ENCODE results near the gene CBFA2T3.
A peak's percentile ranks its signal among the peaks of the same experiment; 100 is the strongest.

CBFA2T3 gene

DNA sequence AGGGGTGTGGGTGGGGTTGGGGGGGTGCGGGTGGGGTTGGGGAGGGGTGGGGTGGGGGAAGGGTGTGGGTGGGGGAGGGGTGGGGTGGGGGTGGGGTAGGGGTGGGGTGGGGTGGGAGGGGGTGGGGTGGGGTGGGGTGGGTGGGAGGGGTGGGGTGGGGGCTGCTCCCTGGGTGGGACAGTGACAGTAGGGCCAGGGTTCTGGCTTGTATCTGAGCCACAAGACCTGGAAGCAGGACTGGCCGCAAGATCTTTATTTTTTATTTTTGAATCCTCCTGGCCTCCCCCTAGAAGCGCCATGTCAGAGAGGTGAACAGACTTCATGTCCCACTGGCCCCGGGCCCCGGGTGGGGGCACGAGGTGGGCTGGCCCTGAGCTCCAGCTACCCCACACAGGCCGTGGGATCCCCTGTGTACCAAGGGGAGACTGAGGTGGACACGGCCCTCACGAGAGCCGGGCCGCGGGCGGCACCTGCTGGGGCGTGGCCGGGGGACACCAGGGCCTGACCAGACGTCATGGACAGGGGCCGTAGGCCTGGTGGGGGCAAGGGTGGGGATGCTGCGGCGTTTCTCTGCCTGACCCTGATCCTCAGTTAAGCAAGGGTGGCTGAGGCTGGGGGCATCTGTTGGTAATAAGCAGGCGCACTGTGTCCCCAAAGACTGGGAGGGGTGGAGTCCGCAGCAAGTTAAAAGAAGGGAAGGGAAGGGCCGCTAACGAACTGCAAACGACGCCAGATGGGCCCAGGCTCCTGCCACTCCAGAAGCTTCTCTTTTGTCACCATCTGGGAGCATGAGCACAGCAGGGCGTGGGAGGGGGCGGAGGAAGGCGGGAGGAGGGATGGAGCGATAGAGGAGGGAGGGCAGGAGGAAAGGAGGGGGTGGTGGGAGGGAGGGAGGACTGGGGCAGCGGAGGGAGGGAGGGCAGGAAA is 88.3 kb downstream of the CBFA2T3 start:
- no peak for DNase-seq (ENCODE audit: low read depth)

DNA sequence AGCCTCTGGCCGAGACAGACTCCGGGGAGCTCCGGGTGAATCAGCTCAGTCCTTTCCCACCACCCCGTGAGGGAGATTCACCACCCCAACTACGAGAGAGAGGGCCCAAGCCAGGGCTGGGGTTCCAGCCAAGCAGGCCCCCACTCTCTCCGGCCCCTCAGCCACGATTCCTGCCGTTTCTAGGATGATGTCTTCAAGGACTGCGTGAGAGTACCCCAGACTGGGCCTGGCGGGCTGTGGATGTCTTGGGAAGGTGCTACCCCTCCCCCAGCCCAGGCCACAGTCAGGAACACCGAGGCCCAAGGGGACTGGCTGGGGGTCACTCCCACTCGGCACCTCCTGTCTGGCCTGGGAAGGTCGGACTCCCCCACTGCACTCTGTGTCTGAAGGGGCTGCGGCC is 89.0 kb downstream of the CBFA2T3 start:
- DNase-seq (ENCODE audit: low read depth) = no peak

DNA sequence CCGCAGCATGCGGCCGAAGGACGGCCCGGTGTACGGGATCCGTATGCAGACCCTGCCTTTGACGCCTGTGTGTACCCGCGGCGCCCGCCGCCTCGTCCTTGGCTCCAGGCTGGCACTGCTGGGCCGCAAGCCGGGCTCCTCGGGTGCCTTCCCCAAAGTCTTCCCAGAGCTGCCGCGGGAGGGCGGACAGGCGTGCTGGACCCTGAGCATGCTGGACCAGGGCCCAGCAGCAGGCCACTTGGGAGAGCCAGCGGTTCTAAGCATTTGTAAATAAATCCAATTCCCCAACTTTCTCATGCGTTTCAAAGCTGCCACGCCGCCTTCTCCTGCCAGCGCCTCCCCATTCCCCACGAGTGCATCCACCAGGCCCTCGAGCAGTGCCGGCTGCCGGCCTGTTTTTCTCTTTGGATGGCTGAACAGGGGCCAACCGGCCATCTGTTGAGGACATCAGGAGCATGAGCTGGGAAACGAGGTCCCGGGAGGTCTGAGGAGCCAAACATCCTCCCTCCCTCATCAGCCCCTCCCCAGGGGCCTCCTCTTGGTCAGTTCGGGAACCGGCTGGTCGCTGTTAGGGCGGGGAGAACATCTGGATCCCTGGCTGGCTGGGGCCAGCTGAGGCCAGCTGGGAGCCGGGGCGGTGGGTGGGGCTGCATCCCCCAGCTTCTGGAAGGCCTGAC is 90.0 kb downstream of the CBFA2T3 start:
- DNase-seq (ENCODE audit: low read depth) = peak; percentile 21

DNA sequence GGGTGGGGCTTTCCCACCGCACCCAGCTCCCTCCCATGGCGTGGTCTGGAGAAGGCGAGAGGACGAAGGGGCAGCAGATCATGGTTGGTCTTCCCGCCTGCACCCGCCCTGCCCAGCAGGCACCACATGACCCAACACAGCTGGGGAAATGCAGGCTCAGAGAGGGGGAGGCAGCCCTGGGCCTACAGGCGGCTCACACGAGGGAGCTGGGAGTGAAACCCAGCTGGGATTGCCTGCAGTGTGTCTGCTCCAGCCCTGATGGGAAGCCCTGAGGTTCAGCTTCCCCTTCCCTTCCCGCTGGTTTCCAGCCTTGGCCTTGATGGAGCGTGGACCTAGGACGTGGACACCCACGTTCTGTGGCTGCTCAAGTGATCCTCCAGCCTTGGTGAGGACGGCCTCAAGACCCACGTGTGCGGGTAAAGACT is 90.6 kb downstream of the CBFA2T3 start:
- DNase-seq (ENCODE audit: low read depth) = no peak

DNA sequence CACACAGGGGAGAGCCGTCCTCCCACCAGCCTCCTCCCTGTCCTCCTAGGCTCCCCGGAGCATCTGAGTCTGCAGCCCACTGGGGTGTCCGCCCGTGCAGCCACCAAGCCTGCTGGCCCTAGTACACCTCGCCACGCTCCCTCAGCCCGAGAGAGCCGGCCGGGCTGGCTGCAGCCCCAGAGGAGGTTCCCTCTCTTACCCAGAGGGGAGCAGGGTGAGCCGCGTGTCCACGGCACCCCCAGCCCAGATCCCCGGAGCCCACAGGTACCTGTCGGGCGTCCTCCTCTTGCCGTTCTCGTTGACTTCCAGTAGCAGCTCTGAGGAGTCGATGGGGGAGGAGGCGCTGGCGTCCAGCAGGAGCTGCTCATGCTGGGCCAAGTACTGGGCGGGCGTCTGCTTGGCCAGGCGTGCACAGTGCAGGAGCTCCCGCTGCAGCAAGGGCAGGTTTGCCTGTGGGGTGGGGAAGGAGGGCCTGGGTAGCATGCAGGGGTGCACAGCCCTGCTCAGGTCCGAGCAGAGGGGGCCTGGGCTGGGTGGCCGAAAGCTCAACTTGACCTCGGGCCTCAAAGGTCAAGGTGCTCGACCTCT is 91.2 kb downstream of the CBFA2T3 start:
- no peak for DNase-seq (ENCODE audit: low read depth)

DNA sequence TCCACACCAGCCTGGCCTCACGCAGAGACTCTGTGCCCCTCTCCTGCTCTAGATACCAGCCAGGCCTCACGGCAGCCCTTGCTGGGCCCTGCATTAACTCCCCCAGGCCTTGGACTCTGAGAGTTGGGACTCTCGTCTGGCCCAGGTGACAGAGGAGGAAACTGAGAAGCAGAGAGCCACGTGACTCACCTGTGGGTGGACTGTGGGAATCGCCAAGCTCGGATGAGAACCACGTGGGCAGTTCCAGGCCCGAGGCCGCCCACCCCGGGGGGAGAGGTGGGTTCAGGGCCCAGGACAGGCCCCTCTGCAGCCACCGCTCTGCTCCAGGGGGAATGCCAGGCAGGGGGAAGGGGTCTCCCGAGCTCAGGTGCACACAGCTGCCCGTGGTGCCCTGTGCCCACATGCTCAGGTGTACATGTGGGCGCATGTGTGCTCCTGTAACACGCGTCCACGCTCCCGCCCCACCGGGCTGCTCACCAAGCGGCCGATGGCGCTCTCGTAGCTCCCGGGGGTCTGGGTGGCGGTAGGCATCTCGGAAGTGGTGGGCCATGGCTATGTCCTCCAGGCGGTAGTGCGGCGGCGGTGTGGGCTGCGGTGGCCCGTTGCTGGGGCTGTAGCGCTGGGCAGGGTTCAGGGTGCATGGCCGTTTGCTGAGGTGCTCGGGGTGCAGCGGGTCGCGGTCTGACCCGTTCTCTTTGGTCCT is 92.3 kb downstream of the CBFA2T3 start:
- no peak for DNase-seq (ENCODE audit: low read depth)

DNA sequence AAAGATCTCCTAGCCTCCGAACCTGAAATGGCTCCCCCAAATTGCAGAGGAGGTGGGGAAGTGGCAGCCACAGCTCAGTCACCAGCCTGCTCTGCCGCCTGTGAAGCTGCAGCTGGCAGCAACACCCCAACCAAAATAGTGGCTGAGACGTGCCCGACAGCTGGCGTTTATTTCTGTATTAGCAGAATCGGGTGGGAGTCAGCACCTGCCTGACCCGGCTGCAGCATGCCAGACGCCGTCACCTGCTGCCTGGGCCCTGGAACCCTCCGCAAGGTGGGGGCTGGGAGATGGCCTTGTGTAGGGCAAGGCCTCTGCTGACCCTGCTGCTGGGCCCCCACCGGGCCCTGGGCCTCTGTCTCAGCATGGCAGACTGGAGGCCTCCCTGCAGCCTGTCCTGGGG is 93.1 kb downstream of the CBFA2T3 start:
- no peak for DNase-seq (ENCODE audit: low read depth)

DNA sequence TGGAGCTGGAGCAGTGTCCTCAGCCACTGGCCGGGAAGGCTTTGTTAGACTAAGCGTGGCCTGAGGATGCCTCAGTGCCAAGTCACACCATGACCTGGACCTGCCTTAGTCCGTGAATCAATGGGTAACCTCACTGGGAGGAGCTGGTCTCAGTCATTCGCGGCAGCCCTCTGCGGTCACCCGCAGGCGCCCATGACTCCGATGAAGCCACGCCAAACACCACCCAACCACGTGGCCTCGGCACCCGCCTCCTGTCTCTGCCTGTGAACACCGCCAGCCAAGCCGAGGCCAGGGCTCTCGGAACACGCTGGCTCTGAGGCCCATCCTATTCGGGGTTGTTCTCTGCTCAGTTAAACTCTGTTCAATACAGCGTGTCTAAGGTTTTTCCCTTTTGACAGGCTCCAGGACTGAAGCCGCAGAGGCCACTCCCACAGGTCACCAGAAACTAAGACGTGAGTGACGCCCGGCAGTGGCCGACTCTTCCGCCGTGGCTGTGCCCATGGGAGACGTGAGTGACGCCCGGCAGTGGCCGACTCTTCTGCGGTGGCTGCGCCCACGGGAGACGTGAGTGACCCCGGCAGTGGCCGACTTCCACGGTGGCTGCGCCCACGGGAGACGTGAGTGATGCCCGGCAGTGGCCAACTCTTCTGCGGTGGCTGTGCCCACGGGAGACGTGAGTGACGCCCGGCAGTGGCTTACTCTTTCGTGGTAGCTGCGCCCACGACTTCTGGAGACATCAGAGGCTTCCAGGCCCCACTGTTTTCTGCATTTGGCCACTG is 93.7 kb downstream of the CBFA2T3 start:
- no peak for DNase-seq (ENCODE audit: low read depth)

DNA sequence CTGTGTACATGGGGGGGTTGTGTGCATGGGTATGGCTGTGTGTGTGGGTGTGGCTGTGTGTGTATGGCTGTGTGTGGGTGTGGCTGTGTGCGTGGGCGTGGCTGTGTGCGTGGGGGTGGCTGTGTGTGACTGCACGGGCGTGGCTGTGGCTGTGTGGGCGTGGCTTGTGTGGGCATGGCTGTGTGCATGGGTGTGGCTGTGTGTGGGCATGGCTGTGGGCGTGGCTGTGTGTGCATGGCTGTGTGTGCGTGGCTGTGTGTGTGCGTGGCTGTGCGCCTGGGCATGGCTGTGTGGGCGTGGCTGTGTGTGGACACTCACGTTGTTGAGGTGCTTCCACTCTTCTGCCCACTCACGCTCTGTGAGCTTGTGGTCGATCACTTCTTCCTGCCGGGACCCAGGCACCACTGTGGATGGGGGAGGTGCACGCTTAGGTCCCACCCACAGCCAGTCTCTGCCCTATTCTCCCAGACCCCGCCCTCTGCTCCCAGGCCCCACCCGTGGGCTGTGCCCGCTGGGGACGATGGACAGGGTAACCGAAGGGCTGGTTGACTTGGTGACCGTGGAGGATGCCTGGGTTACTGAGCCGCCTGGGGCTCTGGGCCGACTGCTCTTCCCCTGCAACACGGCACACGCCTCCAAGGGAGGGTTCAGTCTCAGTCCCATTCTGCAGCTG is 94.5 kb downstream of the CBFA2T3 start:
- DNase-seq (ENCODE audit: low read depth) = no peak

DNA sequence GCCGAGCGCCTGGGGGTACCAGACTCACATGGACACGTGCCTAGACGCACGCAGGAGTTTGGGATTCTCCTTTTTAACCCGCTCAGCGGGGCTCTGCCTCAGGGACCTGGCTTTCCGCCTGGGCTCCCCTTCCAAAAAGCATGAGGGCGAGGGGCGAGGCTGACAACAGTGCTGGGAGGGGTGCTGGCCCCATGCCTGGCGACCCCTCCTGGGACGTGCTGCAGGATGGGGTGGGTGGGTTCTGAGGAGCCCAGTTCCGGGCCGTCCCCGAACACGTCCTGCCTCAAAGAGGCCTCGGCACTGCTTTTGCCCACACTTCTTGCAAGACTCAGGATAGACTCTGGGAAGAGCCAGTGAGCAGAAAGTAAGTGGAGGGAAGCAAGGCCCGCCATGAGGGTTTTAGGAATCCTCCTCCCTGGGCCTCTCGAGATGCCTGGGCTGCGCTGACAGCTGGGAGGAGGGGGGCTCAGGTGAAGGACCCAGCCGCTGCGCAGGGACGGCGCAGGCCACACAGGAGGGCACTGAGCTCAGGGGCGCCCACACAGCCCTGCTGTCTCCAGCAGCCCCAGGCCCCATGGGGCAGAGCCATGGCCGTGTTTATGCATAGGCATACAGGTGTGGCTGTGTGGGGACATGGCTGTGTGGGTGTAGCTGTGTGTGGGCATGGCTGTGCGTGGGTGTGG is 95.2 kb downstream of the CBFA2T3 start:
- DNase-seq (ENCODE audit: low read depth) = no peak

DNA sequence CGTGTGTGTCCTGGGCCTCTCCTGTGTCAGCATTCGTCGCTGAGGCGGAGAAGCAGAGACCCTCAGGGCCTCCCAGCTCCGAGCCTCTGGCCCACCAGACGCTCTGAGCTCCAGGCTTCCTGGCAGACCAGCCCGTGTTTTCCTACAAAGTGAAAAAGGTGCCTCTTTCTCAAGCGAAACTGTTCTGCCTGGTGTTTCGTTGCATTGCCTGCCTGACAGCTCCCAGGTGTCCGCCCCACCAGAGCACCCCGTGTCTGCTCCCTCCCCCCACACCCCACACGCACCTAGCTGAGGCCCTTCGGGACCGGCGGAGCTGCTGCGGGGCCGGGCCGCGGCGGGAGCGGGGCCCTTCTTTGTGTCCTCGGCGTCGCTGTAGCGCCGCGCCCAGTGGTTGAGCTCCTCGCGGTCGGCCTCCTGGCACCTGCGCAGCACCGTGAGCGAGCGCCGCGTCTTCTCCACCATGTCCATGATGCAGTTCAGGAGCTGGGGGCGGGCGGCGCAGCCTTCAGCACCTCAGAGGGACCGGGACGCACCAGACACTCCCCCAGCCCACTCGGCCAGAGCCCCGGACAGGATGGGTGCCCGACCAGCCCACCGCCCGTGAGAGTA is 95.9 kb downstream of the CBFA2T3 start:
- DNase-seq (ENCODE audit: low read depth) = no peak

DNA sequence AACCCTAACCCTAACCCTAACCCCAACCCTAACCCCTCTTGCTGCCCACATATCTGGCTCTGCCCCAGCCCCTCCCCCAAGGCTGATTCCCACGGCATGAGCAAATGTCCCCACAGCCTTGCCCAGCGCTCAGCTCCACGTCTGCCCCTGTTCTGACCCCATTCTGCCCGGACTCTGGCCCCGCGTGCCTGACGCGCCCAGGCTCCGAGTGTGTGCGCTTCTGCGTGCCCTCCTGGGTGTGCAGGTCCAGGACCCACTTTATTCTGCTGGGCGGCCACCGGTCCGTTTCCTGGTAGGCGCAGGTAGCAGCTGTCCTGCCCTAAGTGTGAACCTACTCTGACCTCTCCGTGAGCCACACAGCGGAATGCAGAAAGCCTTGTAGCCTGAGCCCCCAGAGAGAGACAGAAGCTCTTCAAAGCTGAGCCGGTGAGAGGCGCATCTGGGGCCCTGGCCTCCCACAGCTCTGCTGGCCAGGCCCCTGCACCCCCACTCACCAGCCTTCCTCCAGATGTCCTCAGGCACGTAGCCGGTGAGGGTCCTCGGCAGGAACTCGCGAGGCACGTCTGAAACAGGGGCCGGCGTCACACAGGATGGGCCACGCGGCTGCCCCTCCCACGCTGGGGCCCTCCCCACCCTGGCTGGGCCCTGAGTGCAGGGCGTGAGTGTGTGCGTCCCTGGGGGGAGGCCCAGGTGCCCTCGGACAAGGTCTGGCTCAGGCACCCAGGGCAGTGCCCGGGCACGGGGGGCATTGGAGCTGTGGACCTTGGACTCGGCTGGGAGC is 96.6 kb downstream of the CBFA2T3 start:
- DNase-seq (ENCODE audit: low read depth) = no peak

DNA sequence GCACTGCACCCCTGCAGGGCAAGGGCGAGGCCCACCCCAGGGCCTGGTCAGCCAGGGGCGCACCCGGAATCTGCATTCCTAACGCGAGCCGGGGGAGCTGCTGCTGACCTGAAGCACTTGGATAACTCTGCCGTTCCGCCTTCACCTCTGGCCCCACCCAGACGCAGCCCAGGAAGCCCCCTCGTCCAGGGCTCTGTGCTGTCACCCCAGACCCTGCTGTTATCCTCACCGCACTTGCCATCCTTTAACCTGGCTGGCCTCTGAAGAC is 97.3 kb downstream of the CBFA2T3 start:
- no peak for DNase-seq (ENCODE audit: low read depth)

DNA sequence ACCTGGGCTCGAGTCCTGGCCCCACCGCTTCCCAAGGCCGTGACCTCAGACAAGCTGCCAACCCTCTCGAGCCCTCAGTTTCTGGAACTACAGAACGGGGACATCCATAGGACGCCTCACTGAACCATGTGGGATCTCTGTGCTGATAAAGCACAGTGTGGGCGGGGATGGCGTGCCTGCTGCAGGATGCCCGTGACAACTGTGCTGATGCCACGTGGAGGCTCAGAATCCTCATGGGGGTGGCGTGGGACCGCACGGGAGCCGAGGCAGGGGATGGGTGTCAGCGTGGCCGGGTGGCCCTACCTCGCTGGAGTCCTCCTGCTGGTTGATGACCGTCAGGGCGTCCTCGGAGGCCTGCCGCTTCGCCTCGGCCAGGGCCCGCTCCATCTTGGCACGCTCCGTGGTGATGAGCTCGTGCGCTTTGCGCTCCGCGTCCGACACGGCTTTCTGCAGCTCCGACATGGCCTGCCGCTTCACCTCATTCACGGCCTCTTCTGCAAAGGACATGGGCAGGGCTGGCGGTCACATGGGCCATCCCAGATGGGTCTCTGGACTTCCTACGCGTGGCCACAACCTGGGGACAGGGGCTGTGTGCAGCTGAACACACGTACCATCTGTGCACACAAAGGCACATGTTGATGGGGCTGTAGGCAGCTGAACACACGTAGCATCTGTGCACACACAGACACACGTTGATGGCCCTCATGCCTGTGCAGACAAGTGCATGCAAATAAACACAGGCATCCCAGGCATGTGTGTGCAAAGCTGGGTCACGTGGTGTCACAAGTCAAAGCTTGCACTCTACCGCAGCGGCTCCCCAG is 97.8 kb downstream of the CBFA2T3 start:
- no peak for DNase-seq (ENCODE audit: low read depth)

DNA sequence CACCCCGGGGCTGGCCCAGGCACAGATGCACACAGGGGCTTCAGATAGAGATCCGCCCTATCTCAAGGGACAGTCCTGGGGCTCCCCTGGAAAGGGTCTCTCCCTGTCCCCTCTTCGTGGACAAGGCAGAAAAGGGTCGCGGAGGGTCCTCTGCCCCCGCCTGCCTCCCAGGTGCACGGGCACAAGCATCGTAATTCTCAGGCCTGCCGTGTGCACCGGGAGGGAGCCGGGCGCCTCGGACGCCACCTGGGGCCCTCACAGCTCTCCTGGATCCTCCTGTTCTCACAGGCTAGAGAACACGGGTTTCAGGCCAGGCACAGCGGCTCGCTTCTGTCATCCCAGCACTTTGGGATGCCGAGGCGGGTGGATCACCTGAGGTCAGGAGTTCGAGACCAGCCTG is 98.7 kb downstream of the CBFA2T3 start:
- DNase-seq (ENCODE audit: low read depth) = no peak

DNA sequence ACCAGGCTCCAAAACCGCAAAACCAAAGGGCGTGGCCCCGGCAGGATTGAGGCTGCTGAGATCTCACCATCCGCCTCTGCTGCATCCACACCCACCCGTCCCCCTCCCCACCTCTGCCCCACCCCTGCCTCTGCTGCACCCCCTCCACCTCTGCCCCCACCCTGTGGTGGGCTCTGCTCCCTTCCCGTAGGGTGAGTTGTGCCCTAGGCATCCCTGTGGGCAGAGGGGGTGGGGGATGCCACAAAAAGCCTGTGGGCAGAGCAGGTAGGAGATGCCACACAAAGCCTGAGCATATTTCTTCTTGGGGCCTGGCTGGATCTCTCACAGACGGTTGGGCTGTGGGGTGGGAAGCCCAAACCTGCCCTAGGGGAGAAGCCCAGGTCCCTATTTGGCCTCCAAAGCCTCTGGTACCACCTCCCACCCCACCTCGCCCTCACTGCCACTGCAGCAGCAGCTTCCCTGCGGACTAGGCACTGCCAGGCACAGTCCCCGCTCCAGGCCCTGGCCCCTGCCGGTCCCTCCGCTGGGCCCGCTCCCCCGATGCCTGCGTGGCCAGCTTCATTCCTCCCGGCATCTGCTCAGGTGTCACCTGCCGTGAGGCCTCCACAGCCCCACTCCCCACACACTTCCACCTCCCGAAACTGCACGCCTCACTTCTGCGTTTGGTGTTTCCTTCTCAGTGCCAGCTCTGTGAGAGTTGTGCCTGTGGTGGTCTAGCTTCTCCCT is 99.3 kb downstream of the CBFA2T3 start:
- no peak for DNase-seq (ENCODE audit: low read depth)

DNA sequence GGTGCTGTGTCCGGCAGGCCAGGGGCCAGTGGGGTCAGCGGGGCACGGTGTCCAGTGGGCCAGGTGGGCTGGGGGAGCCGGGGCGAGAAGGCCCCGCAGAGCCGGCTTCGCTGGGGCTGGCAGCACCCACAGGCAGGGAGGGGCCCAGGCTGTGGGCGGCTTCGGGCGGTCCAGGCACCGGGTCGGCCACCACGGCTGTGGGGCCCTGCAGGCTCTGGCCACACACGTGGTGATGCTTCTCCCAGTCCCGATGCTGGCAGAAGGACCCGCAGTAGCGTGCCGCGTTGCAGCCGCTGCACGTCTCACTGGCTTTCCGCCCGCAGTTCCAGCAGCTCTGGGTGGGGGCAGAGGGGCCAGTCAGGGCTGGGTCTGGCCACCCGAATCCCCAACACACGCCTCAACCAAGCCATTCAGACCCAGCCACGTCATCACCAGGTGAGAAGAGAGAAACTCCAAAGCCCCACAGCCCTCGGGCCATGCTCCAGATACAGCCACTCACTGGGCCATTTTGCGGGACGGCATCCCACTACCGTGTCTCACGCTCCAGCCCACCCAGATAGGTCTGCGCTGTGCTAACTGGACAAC is 100.0 kb downstream of the CBFA2T3 start:
- no peak for DNase-seq (ENCODE audit: low read depth)

All from EH (cell line).